Stimulated activated naive CD4-positive, alpha-beta T cell (primary cell): ENCODE data around the gene SERPINB2.
"Not testable (repeated sequence)": the region's sequence is repeated elsewhere in the genome, so short reads cannot be mapped to it uniquely, and the experiment has no call there.

Experiments used
- DNase-seq, 6 experiments: peaks; one replicate each; lab custom pipeline; 2025; lab: John Stamatoyannopoulos, UW

SERPINB2 gene

DNA sequence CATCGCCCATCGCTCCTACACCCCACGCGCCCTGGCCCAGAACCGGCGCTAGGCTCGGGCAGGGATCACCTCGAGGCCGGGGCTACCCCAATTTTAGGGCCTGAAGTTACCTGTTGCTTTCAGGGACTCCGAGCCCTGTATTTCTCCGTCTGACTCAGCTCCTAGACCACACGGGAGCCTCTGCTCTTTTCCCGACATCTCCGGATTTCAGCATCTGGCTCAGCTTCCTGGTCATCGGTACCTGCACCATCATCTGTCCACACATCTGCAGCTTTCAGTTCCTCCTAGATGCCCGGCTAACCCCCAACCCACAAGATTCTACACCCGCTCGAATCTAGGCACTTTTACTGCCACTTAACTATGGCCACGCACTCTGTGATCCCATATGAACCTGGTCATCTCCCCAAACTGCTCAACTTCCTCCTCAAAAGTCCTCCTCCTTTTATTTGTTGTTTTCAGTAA lies 49.5 kb downstream of the SERPINB2 start:
- no peak for DNase-seq

DNA sequence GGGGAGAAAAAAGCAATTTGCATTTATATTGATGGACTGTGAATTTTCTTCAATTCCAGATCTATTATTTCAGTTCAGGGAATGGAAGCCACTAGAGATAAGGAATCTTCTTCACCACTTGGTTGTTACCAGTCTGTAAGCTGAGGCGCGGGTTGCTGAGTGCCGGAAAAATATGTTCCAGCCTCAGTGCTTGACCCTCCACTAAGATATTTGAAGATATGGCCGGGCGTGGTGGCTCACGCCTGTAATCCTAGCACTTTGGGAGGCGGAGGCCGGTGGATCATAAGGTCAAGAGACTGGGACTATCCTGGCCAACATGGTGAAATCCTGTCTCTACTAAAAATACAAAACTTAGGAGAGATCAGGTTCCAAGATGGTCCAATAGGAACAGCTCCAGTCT lies 52.5 kb downstream of the SERPINB2 start:
- no peak for DNase-seq

DNA sequence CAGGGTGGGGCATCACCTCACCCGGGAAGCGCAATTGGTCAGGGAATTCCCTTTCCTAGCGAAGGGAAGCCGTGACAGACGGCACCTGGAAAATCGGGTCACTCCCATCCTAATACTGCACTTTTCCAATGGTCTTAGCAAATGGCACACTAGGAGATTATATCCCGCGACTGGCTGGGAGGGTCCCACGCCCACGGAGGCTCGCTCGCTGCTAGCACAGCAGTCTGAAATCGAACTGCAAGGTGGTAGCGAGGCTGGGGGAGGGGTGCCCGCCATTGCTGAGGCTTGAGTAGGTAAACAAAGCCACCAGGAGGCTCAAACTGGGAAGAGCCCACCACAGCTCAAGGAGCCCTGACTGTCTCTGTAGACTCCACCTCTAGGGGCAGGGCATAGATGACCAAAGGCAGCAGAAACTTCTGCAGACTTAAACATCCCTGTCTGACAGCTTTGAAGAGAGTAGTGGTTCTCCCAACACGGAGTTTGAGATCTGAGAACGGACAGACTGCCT lies 53.1 kb downstream of the SERPINB2 start:
- not testable (repeated sequence) for DNase-seq

DNA sequence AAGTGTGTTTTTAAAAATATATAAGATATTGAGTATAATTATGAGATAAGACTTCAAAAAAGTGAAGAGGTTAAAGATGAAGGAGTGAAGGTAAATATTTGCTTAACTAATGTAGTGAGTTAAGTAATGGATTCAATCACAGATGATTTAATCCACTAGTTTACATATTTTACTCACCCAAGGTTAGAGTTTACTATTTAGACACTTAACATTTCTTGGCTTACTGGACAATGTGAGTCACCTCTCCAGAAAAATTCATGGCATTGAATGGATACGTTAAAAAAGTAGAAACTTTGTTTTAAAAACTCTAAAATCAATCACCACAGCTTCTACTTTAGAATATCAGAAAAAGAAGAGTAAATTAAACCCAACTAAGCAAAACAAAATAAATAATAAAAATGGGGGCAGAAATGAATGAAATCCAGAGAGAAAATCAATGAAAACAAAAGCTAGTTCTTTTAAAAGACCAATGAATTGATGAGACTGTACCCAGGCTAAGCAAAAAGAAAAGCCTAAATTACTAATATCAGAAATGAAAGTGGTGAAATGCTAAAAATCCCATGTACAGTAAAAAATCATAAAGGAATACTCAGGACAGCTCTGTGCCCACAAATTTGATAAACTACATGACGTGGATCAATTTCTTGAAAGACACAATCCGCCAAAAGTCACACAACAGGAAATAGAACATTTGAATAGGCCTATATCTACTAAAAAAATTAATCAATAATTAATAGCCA lies 59.7 kb downstream of the SERPINB2 start:
- no peak for DNase-seq

DNA sequence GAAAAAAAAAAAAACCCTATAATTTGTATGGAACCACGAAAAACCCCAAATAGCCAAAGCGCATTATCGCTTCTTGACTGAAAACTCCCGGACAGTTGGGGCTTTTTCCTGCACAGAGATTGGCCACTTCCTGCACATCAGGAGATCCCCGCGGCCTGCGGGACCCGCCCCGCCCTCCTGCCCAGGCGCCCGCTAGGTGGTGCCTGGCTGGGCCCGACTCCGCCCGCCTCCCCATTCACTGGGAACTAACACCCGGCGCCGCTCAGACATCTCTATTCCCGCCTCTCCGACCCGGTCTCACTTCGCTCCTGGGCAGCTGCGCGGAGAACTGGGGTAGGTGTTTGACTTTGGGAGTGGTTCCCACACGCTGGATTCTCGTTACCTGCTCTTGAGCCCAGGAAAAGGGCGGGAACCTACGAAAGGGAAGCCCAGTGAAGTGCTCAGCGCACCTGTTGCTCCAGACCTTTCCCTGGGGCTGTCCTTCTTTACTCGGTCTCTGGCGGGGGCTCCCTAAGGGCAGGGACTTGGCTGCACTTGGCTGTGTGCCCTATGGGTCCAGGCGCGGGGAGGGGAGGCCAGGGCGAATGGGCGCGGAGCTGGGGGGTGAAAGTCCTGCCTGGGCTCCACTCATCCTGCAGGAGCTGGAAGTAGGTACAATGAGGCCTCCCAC lies 61.7 kb downstream of the SERPINB2 start, which contains the start of gene HMSD:
TSS of gene HMSD (plus strand) at position 234 of the 670 bp plus-strand sequence. CDS start 4,155 bp downstream, outside the sequence.
- peak in 2 of 6 experiments; percentile 2 to 5 for DNase-seq

DNA sequence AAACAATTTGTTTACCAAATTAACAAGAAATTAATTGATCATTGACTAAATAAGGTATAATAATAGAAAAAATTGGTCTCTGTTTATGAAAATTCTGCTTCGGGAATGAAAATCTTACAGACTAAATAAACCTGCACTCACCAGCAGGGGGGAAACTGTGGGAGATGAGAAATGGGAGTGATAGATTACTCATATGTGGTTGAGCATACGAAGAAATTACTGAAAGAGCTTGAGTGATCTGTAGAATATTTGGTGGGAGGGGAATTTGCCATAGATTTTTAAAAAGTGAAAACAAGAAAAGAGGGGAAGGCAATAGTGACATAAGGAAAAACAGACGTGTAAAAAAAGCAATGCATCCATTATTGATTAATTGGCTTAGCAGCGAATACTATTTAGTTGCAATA lies 63.8 kb downstream of the SERPINB2 start:
- no peak for DNase-seq
